OCI-LY7 (cell line): ENCODE results near the gene DAPK2. TPM values are rescaled to one million over a fixed set of nuclear protein-coding genes. Genes with fewer than 3 reads are reported as not detected.

Experiments used
- BruUV-seq: library from RNA; stranded (reverse); fragments of 400-500 nt; replicated peaks from 2 replicates; lab custom pipeline; 2021; lab: Mats Ljungman, UMichigan
- CTCF ChIA-PET: fragments of 300-600 bp; sonication (Branson Sonifier 250); formaldehyde crosslinking; loops from one replicate; lab custom pipeline; 2022; ENCODE audit warnings: antibody characterized with exemption; ENCODE audit not compliant: unreplicated experiment; lab: Charles Lee
- POLR2A ChIA-PET: fragments of 300-600 bp; sonication (Branson Sonifier 250); formaldehyde crosslinking; loops from one replicate; lab custom pipeline; 2022; ENCODE audit warnings: antibody characterized with exemption; lab: Charles Lee
- DNase-seq: peaks from one replicate; pipeline ENCODE4 v3.0.0-alpha.2; 2015; ENCODE audit warnings: low spot score
- H2AFZ ChIP-seq: fragments of 200-600 bp; sonication (generic), shearing (Covaris generic); 2 replicates; pipeline ENCODE4 v1.6.1; 2014; ENCODE audit warnings: mild to moderate bottlenecking, antibody characterized with exemption, low read length, moderate library complexity
- H3K27ac ChIP-seq: fragments of 200-600 bp; sonication (generic); 2 replicates; pipeline ENCODE4 v1.5.1; 2014; ENCODE audit warnings: mixed run types, low read depth, mild to moderate bottlenecking, moderate library complexity, low read length, inconsistent platforms; ENCODE audit not compliant: poor library complexity, severe bottlenecking
- H3K36me3 ChIP-seq: fragments of 200-600 bp; sonication (generic); 2 replicates; pipeline ENCODE4 v1.6.1; 2014; ENCODE audit warnings: mild to moderate bottlenecking, antibody characterized with exemption, low read length, moderate library complexity, mixed read lengths; ENCODE audit not compliant: insufficient read depth
- H3K4me1 ChIP-seq: fragments of 200-600 bp; sonication (generic); 2 replicates; pipeline ENCODE4 v1.5.1; 2014; ENCODE audit warnings: mild to moderate bottlenecking, low read length; ENCODE audit not compliant: insufficient read depth, poor library complexity, severe bottlenecking
- H3K4me2 ChIP-seq: fragments of 200-600 bp; sonication (generic); 2 replicates; pipeline ENCODE4 v1.6.1; 2014; ENCODE audit warnings: mild to moderate bottlenecking, low read length
- H3K4me3 ChIP-seq: fragments of 200-600 bp; sonication (generic); 2 replicates; pipeline ENCODE4 v1.5.1; 2014; ENCODE audit warnings: mild to moderate bottlenecking, low read depth, low read length; ENCODE audit not compliant: poor library complexity, severe bottlenecking
- H3K79me2 ChIP-seq: fragments of 200-600 bp; sonication (generic); 2 replicates; pipeline ENCODE4 v1.6.1; 2016; ENCODE audit warnings: low read depth, mild to moderate bottlenecking, low read length, moderate library complexity, mixed read lengths; ENCODE audit not compliant: insufficient read depth
- H3K9me2 ChIP-seq: fragments of 200-600 bp; sonication (generic); 2 replicates; pipeline ENCODE4 v1.6.1; 2016; ENCODE audit warnings: mild to moderate bottlenecking, low read length, mixed read lengths; ENCODE audit not compliant: insufficient read depth
- H3K9me3 ChIP-seq: fragments of 200-600 bp; sonication (generic); 2 replicates; pipeline ENCODE4 v1.6.1; 2014; ENCODE audit warnings: mild to moderate bottlenecking, mixed run types, low read length, mixed read lengths
- H4K20me1 ChIP-seq: fragments of 200-600 bp; sonication (generic); 2 replicates; pipeline ENCODE4 v1.6.1; 2014; ENCODE audit warnings: mild to moderate bottlenecking, antibody characterized with exemption, low read length, moderate library complexity, mixed read lengths; ENCODE audit not compliant: insufficient read depth
- CTCF ChIP-seq: fragments of 200-600 bp; sonication (generic); conservative IDR thresholded peaks from 2 replicates; pipeline ENCODE4 v1.5.1; 2014; ENCODE audit warnings: mild to moderate bottlenecking, antibody characterized with exemption, low read length, moderate library complexity, mixed read lengths
- EZH2phosphoT487 ChIP-seq: fragments of 200-600 bp; sonication (generic); IDR thresholded peaks from 2 replicates; pipeline ENCODE4 v1.6.1; 2018; ENCODE audit warnings: low read depth, borderline replicate concordance, mild to moderate bottlenecking, mixed run types, antibody characterized with exemption, low read length, moderate library complexity, mixed read lengths
- intact Hi-C: fragments of 100-400 bp; cut with micrococcal nuclease; formaldehyde crosslinking; loops from one replicate; pipeline ENCODE4 v1.10.0; 2022; ENCODE audit not compliant: unreplicated experiment
- total RNA-seq, 2 experiments: library from RNA; depleted of rRNA in 1 of 2; stranded (reverse); fragments of >200 nt in 1 of 2; shearing (Covaris generic) in 1 of 2; gene quantifications; 2 replicates each; pipeline ENCODE4 v1.2.3, GENCODE V29; 2014 to 2022

Gene DAPK2
- total RNA-seq, 2 experiments from 2014 or later, result 0.36 to 1.2 TPM

GRCh38 chr15:64016257-64016656 is 30.0 kb downstream of the DAPK2 start:
- Histone ChIP-seq H3K4me2 (no peak overlapping the region), H3K9me2 (no peaks in the 10 kb centered on the region), H3K27ac (no peak overlapping the region), H3K4me3 (no peak overlapping the region), H3K79me2 (no peaks in the 10 kb centered on the region), H3K4me1 (peaks cover 5% of the 10 kb centered on the region), H3K36me3 (no peaks in the 10 kb centered on the region), H2AFZ (no peak overlapping the region), H4K20me1 (no peaks in the 10 kb centered on the region), H3K9me3 (no peaks in the 10 kb centered on the region)
- TF ChIP-seq EZH2phosphoT487 (no peak), CTCF (no peak)
- POLR2A ChIA-PET, result no interaction called here
- BruUV-seq, result no TSS peak
- intact Hi-C loops, result no loop called here
- no peak for DNase-seq
- CTCF ChIA-PET, result no interaction called here

GRCh38 chr15:64014995-64015394 is 31.3 kb downstream of the DAPK2 start:
- ChIA-PET POLR2A (no interaction called here), CTCF (no interaction called here)
- Histone ChIP-seq H3K4me2 (no peak overlapping the region), H3K9me3 (no peaks in the 10 kb centered on the region), H3K36me3 (no peaks in the 10 kb centered on the region), H3K9me2 (no peaks in the 10 kb centered on the region), H2AFZ (no peak overlapping the region), H3K79me2 (no peaks in the 10 kb centered on the region), H4K20me1 (no peaks in the 10 kb centered on the region), H3K27ac (no peak overlapping the region), H3K4me3 (no peak overlapping the region), H3K4me1 (peaks cover 18% of the 10 kb centered on the region)
- no peak for DNase-seq
- no TSS peak for BruUV-seq
- no peak for TF ChIP-seq EZH2phosphoT487
- no peak for TF ChIP-seq CTCF
- intact Hi-C loops, result loop anchor here (5.0 kb wide), 1 partner anchor 183 kb away; the partner anchor contains the start of gene HERC1

- Histone ChIP-seq H3K4me3 (no peak overlapping the region), H3K79me2 (no peaks in the 10 kb centered on the region), H3K27ac (no peak overlapping the region), H3K4me2 (no peak overlapping the region), H4K20me1 (no peaks in the 10 kb centered on the region), H3K9me3 (no peaks in the 10 kb centered on the region), H3K9me2 (no peaks in the 10 kb centered on the region), H3K4me1 (peaks cover 34% of the 10 kb centered on the region), H2AFZ (no peak overlapping the region), H3K36me3 (no peaks in the 10 kb centered on the region)
- no peak for DNase-seq
- BruUV-seq, result no TSS peak
- intact Hi-C loops, result loop anchor here (5.0 kb wide), 1 partner anchor 181 kb away; the partner anchor contains the start of gene HERC1
- TF ChIP-seq EZH2phosphoT487 (no peak), CTCF (no peak)
- POLR2A ChIA-PET, result no interaction called here
- CTCF ChIA-PET, result no interaction called here
Observed at GRCh38 chr15:64013179-64014062, 32.9 kb downstream of the DAPK2 start.
